Endothelial cell (in vitro differentiated cells): ENCODE data around the gene LCN6. TPM values are rescaled to one million over a fixed set of nuclear protein-coding genes. Genes with fewer than 3 reads are reported as not detected.
A peak's percentile ranks its signal among the peaks of the same experiment; 100 is the strongest.
"Not testable (repeated sequence)": the region's sequence is repeated elsewhere in the genome, so short reads cannot be mapped to it uniquely, and the experiment has no call there.

Experiments
- DNase-seq: peaks from one replicate; pipeline ENCODE4 v3.0.0; 2021; ENCODE audit warnings: low spot score
- H3K27ac Mint-ChIP-seq: one replicate; pipeline ENCODE4 v1.8.0; 2021; ENCODE audit warnings: mixed read lengths, inconsistent platforms; ENCODE audit not compliant: unreplicated experiment
- H3K27me3 Mint-ChIP-seq: one replicate; pipeline ENCODE4 v1.8.0; 2021; ENCODE audit warnings: mild to moderate bottlenecking, moderate library complexity, mixed read lengths, inconsistent platforms; ENCODE audit not compliant: unreplicated experiment
- H3K36me3 Mint-ChIP-seq: one replicate; pipeline ENCODE4 v1.8.0; 2021; ENCODE audit warnings: mild to moderate bottlenecking, low read depth, mixed read lengths, inconsistent platforms; ENCODE audit not compliant: unreplicated experiment
- H3K4me1 Mint-ChIP-seq: one replicate; pipeline ENCODE4 v1.8.0; 2021; ENCODE audit warnings: mild to moderate bottlenecking, mixed read lengths, inconsistent platforms; ENCODE audit not compliant: unreplicated experiment
- H3K4me3 Mint-ChIP-seq: one replicate; pipeline ENCODE4 v1.8.0; 2021; ENCODE audit warnings: mild to moderate bottlenecking, mixed read lengths, inconsistent platforms; ENCODE audit not compliant: unreplicated experiment
- H3K9me3 Mint-ChIP-seq: one replicate; pipeline ENCODE4 v1.8.0; 2021; ENCODE audit warnings: mixed read lengths, inconsistent platforms; ENCODE audit not compliant: unreplicated experiment
- total RNA-seq: library from RNA; stranded (reverse); fragmentation: NEBNext Ultra II Directional; extraction: Animal tissue kit (Norgen Biotek cat#: 25700); gene quantifications from one replicate; pipeline ENCODE4 v1.2.1, GENCODE V29; 2021; ENCODE audit not compliant: unreplicated experiment
- TF ChIP-seq, protein P1 (sequence below): fragments of 200-600 bp; sonication (generic); IDR thresholded peaks from one replicate; pipeline ENCODE4 v1.5.0; 2021; ENCODE audit warnings: antibody characterized with exemption; ENCODE audit not compliant: unreplicated experiment

The LCN6 gene
- total RNA-seq, 1 donor from 2014 or later, result not detected

DNA sequence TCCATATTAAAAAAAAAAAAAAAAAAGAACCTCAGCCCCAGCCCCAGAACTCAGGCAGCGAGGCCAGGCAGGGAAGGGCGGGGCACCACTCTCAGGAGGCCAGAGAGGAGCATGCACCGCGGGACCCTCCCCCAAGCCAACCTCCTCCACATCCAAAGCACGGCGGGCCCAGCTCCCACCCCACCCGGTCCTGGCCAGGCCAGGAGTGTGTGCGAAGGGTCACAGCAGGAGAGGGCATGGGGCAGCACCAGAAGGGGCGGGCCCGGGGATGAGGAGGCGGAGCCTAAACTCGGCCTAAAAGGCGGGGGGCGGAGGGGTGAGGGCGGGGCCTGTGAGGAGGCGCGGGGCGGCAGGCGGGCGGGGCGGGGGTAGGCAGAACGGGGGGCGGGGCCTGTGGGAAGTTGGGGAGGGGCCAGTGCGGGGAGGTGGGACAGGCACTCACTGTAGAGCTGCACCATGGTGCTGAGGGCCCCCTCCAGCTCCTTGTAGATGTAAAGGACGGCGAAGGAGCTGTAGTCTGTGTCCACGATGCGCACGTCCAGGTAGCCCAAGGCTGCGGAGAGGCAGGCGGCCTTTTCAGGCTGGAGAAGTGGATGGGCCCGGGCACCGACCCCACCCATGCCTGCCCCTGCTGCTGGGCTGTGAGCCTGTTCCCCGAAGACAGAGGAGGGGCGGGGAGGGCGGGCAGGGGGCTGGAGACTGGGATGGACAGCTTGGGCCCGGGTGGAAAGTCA, 14.8 kb upstream of the LCN6 start:
- no peaks in the 10 kb centered on the region for H3K36me3 Mint-ChIP-seq
- H3K27ac Mint-ChIP-seq, result no peak overlapping the region
- H3K27me3 Mint-ChIP-seq, result peaks cover 8% of the 10 kb centered on the region
- H3K4me3 Mint-ChIP-seq, result no peak overlapping the region
- no peaks in the 10 kb centered on the region for H3K9me3 Mint-ChIP-seq
- peak; percentile 71 for DNase-seq
- H3K4me1 Mint-ChIP-seq, result no peaks in the 10 kb centered on the region
- TF ChIP-seq, protein P1, sequence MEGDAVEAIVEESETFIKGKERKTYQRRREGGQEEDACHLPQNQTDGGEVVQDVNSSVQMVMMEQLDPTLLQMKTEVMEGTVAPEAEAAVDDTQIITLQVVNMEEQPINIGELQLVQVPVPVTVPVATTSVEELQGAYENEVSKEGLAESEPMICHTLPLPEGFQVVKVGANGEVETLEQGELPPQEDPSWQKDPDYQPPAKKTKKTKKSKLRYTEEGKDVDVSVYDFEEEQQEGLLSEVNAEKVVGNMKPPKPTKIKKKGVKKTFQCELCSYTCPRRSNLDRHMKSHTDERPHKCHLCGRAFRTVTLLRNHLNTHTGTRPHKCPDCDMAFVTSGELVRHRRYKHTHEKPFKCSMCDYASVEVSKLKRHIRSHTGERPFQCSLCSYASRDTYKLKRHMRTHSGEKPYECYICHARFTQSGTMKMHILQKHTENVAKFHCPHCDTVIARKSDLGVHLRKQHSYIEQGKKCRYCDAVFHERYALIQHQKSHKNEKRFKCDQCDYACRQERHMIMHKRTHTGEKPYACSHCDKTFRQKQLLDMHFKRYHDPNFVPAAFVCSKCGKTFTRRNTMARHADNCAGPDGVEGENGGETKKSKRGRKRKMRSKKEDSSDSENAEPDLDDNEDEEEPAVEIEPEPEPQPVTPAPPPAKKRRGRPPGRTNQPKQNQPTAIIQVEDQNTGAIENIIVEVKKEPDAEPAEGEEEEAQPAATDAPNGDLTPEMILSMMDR, result no peak

DNA sequence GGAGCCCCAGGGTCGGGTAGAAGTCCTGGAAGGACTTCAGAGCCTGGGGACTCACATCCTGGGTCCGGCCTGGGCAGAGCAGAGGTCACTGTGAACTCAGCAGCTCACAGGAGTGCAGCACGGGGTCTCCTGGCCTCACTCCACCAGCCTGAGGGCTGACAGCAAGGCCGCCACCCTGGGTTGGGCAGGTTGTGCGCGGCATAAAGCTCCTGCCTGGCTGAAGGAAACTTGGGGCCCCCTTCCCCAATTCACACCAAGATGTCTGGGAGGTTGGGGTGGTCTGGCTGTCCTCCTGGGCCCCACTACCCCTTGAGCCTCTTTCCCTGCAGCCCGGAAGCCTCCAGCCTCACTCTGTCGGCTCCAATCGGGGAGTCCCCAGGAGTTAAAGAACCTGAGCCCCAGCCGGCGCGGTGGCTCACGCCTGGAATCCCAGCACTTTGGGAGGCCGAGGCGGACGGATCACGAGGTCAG, 13.9 kb upstream of the LCN6 start:
- no peak overlapping the region for H3K27ac Mint-ChIP-seq
- no peak overlapping the region for H3K4me3 Mint-ChIP-seq
- peaks cover 8% of the 10 kb centered on the region for H3K27me3 Mint-ChIP-seq
- TF ChIP-seq, protein P1, result no peak
- H3K4me1 Mint-ChIP-seq, result no peaks in the 10 kb centered on the region
- no peaks in the 10 kb centered on the region for H3K9me3 Mint-ChIP-seq
- no peak for DNase-seq
- no peaks in the 10 kb centered on the region for H3K36me3 Mint-ChIP-seq

DNA sequence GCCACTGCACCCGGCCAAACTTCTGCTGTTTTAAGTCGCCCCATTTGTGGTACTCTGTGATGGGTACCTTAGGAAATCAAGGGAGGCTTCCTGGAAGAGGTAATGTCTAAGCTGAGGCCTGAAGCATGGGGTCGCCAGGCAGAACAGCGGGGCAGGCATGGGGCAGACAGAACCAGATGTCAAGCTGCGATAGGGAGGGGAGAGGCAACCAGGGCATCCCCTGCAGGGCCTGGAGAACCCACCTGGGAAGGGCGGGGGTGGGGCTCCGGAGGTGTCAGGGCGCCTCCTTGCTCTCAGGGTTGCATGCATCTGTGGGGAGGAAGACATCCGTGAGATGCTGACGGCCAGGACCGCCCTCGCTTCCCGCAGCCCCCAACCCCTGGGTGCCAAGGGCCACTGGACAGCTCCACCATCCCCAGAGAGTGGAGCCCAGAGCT, 13.2 kb upstream of the LCN6 start:
- no peak for DNase-seq
- no peak overlapping the region for H3K4me3 Mint-ChIP-seq
- H3K27ac Mint-ChIP-seq, result no peak overlapping the region
- peaks cover 6% of the 10 kb centered on the region for H3K27me3 Mint-ChIP-seq
- TF ChIP-seq, protein P1, result no peak
- no peaks in the 10 kb centered on the region for H3K4me1 Mint-ChIP-seq
- H3K9me3 Mint-ChIP-seq, result no peaks in the 10 kb centered on the region
- no peaks in the 10 kb centered on the region for H3K36me3 Mint-ChIP-seq

GRCh38 chr9:136760834-136761544, 12.7 kb upstream of the LCN6 start:
- H3K4me1 Mint-ChIP-seq, H3K27me3 Mint-ChIP-seq, H3K36me3 Mint-ChIP-seq, H3K9me3 Mint-ChIP-seq, H3K4me3 Mint-ChIP-seq, H3K27ac Mint-ChIP-seq: not testable (repeated sequence)
- TF ChIP-seq, protein P1, result peak; percentile 25
- DNase-seq, result peak; percentile 75

DNA sequence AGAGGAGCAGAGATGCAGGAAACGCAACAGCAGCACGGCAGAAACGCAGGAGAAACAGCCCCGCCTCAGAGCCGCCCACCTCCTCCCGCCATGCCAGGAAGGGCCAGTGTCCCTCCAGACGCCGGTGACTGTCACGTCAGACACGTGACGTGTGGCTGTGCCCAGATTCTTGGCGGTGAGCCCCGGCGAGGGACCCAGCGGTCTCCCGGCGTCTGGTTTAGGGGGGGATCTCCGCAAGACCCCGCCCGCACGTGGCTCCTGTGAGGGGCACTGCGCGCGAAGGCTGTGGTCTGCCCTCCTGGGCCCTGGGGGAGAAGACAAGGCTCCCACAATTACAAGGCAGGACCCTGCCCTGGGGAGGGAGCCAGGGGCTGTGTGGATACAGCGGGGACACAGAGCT, 12.1 kb upstream of the LCN6 start:
- Mint-ChIP-seq H3K4me1 (no peaks in the 10 kb centered on the region), H3K27me3 (peaks cover 12% of the 10 kb centered on the region), H3K36me3 (peaks cover 3% of the 10 kb centered on the region), H3K4me3 (no peak overlapping the region), H3K9me3 (no peaks in the 10 kb centered on the region), H3K27ac (no peak overlapping the region)
- no peak for DNase-seq
- TF ChIP-seq, protein P1, result no peak
